Amniotic stem cell (primary cell): ENCODE data around the gene ATP2B1.

Source experiments
- DNase-seq: peaks from one replicate; lab custom pipeline; 2025; lab: John Stamatoyannopoulos, UW

ATP2B1 gene

DNA sequence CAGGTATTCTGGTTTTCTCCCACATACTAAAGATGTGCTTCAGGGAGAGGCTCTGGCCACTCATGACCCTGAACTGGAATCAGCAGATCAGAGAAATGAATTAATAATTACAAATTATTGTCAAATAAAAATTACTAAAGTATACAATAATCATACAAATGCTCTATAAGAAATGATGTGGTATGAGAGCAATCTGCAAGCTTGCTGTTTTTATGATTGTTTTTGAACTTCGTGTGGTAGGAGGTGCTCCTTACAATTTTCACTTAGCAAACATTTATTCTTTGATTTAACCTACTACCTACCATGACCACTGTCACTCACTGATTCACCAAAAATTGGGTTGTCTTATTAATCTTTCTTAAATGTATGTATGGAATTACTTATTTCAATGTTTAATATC, 16.2 kb downstream of the ATP2B1 start:
- no peak for DNase-seq

DNA sequence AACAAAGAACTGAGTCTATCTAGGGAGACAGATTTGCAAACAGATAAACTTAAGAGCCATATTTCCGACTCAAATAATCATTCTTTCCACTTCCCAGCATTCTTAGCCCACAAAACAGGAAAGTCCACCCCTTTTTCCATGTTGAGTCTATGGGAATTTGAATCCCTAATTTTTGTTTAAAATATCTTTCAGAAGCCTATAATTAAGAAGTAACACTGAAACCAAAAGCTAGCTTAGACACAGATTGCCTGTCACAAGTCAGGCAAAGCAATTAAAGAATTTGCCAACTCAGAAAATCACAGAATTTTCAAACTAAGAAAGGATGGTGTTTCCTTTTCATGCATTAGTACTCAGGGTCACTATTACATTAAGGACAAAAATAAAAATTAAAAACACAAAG, 17.0 kb downstream of the ATP2B1 start:
- DNase-seq = no peak

DNA sequence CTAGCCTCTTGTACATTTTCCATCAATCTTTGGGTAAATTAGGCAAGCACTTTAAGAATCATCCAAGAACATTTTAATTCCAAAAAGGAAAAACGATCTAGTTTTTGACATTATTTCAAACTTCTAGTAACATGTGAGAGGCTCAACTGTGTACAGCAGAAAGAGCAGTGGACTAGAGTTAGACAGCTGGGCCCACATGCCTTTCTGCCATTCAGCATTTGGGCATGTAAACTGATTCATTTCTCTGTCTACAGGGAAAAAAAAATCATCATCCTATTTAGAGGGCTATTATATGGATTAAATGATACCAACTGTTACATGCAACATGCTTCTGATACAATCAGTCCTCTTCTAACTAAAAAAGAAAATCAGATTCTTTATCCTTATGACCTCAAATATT, 17.7 kb downstream of the ATP2B1 start:
- no peak for DNase-seq

DNA sequence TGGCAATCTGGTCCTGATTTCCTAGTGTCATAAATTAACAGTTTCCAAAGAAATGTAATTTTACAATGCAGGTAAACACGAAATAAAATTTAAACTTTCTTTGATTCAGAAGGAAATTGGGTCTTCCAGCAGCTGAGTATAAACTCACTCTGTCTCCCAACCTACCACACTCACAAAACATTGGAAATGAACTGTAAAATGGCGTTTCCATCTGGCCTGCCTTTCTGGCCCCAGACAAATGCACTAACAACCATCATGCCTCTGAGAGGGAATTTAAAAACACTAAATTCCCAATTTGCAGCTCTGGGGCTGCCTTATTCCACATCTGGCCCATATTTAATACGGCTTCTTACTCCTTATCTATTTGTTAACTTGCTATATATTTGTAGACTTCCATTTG, 19.3 kb downstream of the ATP2B1 start:
- no peak for DNase-seq

DNA sequence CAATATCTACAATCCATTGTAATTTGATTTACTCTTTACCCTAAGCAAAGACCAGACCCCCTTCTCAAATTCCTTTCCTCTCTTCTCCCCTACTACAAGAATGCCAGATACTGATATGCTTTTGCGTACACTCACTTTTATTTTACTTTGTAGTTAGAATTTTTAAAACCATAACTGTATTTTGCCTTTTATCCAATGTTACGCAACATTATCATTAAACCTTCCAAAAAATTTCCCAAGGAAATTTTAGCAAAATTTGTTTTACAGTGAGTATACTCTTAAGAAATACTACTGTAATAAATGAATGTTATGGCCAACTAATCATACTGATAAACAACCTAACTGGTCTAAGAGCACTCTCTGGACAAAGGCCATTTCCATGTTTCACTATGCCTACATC, 22.3 kb downstream of the ATP2B1 start:
- no peak for DNase-seq

DNA sequence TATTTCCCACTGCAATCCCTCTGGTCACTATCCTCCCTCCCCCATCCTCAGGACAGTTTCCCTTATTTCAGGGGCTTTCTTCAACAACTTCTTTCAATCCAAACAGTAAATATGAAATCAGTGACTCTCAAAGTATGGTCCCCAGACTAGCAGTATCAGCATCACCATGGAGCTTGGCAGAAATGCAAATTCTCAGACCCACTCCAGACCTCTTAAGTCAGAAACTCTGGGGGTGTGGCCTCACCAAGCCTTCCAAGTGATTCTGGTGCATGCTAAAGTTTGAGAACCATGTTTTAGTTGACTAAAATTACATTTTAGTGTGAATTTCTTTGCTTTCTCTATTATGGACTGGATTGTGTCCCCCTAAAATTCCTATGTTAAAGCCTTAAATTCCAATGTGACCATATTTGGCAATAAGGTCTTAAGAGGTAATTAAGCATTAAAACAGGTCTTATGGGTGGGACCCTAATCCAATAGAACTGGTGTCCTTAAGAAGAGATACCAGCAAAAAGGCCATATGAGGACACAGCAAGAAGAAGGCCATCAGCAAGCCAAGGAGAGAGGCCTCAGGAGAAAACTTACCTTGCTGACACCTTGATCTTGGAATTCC, 23.2 kb downstream of the ATP2B1 start:
- no peak for DNase-seq

DNA sequence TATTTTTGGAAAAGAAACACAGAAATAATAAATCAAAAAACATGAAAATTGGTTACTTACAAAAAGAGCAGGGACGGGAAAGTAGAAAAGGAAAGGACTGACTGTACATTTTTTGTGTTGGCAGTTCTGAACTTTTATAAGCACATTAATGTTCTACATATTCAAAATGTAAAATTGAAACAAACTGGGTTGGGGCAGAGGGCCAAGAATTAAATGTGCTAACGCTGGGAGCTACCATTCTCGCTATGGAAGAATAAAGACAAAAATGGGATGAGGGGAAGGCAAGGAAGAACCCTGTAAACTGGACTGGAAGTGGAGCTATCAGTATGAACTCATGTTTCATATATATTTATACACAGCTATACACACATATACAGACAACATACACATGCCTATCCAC, 24.5 kb downstream of the ATP2B1 start:
- DNase-seq = no peak

DNA sequence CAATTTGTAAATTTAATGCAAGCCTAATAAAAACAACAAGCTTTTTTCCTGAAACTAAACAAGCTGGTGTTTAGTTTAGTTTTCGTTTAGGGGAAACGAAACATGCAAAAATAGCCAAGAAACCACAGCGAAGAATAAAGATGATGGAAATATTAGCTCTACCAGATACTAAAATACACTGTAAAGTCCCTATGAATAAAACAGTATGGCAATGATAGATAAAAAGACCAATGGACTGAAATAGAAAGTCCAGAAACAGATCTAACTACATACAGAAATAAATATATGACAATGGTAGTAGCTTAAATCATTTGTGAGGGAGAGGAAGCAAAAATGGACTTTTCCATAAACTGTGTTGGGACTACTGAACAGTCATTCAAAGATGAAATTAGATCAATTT, 26.4 kb downstream of the ATP2B1 start:
- DNase-seq = no peak

DNA sequence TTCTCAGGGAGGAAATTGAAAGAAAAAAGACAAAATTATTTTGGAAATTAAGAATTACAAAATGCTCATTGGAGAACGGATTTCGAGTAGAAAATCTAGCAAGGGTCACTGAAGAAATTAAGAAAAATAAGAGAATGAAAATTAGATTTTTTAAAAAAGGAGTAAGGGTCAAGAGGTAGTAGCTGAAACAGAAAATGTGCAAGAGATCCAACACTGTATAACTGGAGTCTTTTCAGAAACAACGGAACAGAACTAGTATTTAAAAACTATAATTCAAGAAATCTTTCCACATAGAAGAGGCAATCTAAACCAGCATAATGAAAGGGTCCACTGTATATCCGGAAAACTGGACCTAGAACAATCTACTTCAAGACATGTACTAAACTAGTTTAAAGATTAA, 28.2 kb downstream of the ATP2B1 start:
- no peak for DNase-seq

DNA sequence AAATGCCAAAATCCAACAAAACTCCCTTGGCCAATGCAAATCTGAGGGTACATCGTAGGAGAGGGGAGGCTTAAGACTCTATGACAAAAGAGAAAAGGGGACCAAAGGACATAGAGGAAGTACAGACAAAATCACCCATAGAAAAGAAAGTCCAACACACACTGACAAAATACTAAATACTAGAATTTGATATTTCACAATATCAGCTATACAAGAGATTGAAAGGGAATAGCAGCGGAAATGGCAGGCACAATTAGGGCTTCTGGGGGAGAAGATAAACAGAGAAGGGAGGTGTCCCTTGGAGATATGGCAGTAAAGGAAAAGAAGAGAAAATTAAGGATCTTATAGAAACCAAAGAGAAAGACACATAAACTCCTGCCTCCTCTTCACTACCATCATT, 29.0 kb downstream of the ATP2B1 start:
- DNase-seq = no peak

DNA sequence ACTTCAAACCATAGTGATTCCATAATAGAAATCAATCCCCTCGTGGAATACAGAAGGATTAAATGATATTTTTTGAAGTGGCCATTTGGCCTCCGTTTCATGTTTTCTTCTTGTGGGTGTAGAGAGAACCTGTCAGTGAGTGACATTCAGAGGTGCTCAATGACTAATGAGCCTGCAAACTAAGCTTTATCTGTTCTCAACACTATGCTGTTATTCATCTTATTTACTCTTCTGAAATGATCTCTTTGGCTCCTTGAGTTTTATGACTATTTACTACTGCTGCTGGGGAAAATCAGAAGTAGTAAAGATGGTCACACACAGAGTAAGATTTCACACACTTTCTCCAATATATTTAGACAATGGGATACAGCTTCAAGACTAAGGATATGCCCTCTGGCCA, 30.4 kb downstream of the ATP2B1 start:
- DNase-seq = no peak

DNA sequence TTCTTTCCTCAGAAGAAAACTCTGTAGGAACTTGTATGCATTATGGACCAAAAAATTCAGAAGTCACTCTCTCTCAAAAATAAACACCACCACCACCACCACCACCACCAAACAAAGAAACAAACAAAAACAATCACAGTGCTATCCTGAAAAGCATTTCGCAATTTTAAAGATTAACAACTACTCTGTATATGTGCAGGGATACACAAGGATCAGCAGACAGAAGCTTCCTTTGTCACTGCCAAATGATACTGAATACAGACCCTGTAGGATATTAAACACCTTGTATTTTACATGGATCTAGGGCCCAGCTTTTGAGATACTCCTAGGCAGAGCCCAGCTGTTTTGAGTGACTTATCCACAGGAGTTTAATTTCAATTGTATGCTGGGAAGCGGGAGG, 31.7 kb downstream of the ATP2B1 start:
- DNase-seq = no peak

DNA sequence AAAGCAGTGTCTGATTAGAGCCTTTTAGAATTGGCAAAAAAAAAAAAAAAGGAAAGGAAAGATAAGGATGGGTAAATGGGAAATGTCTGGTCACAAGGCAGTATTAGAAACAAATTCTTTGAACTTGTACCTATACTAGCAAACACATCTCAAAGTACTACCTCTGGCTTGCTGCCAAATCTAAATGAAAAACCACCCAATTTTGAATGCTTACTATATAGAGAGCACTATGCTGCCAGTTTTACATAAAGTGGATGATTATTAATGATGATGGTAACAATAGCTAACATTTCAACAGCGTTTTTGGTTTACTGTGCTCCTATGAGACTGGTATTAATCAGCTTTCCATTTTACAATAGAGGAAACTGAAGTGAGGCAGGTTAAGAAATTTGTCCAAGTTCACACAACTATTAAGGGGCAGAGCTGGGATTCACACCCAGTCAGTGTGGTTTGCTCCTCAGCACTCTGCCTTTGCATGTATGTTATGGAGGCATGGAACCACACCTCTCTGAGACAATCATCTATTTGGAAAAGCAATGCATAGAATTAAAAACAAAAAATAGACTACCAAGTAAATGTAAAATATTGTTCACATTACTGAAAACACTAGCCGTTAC, 34.2 kb downstream of the ATP2B1 start:
- no peak for DNase-seq

DNA sequence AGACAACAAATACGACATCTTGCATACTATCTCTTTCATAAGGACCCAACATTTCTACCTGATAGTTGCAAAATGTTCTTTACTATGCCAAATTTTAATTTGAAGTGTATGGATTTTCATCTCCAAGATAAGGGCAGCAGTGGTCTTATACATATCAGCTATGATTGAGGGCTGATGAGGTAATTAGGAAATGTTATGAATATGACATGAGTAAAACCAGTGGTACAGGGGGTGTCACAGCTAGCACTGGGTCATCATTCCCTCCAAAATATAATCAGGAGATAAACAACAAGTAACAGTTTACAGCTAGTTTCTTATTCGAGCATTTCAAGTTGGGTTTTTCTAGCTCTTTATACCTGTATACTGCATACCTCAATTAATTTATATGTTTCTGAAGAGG, 35.0 kb downstream of the ATP2B1 start:
- no peak for DNase-seq

DNA sequence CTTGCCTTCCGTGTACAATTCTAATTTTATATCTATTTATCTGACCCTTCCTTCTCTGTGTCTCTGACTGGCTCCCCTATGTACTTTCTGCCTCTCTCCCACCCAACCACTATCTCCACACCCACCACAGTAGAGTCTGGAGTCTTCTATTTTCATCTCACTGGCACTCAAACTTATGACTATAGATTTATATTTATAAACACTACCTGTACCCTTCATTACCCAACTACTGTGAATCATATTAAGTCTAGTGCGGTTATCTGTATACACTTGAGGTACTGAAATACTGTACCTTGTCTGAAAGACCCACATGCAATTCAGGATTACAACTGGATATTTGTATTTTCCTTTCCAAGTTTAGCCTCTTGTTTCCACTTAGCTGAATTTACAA, 36.1 kb downstream of the ATP2B1 start:
- DNase-seq = no peak

DNA sequence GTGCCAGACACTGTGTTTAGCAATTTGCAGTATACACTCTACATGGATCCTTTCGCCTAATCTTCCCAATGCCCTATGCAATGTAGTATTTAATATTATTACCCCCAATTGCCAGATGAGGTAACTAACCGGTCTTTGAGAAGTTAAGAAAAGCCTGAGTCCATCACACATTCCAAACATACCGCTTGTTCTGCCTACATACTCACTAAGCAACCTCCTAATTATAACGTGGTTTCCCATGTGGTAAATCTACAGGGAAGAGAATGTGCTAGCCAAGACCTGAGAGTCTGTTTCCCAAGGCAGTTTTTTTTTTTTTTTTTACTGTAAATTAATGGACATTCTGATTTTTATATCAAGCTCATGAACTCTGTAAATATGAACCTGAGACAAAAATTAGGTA, 37.2 kb downstream of the ATP2B1 start:
- DNase-seq = no peak

DNA sequence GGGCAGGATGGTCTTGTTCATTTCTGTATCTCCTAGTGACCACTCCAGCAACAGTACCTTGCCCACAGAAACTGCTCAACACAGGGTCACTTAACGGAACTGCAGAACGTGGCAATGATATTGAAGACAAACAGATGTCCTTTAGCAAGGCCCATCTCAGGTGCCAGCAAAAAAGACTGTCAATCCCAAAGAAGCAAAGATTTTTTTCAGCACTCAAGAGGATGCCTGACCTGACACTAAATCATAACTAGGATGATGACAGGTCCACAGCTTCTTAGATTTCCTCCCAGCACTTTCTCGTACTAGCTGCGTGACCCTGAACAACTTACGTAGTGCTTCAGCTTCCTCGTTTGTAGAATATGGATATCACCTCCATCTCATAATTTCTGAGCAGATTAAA, 39.4 kb downstream of the ATP2B1 start:
- DNase-seq = no peak

DNA sequence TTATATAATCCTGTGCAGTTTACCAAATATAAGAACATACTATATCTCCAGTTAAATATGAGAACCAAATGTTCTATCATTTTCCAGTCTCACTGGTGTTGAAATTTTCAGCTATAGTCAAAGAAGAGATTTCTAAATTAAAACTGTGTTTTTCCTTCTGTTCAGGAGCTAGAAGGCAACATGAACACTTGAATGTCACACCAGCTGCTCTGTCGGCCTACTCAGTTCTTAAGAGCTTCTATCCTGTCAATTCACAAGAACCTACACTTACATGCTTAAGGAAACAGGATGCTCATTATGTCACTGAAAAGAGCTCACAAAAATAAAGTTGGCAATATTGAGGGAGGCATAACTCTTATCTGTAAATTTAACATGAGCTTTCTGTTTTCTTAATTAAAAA, 43.1 kb downstream of the ATP2B1 start:
- no peak for DNase-seq

DNA sequence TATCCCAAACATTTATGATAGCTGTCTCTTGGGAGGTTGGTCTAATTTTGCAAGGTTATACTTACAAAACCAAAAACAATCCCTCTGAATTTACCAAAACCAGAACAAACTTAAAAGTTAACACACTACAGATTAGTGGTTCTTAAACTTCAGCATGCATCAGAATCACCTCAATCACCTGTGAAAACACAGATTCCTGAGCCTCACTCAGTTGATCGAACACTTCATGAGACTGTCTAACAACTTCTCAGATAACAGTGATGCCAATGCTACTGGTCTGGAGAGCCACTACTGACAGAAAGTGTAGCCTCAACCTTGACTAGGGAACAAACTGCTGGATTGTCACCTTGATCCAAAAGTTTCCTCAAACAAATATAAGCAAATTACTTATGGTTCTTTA, 44.2 kb downstream of the ATP2B1 start:
- no peak for DNase-seq

DNA sequence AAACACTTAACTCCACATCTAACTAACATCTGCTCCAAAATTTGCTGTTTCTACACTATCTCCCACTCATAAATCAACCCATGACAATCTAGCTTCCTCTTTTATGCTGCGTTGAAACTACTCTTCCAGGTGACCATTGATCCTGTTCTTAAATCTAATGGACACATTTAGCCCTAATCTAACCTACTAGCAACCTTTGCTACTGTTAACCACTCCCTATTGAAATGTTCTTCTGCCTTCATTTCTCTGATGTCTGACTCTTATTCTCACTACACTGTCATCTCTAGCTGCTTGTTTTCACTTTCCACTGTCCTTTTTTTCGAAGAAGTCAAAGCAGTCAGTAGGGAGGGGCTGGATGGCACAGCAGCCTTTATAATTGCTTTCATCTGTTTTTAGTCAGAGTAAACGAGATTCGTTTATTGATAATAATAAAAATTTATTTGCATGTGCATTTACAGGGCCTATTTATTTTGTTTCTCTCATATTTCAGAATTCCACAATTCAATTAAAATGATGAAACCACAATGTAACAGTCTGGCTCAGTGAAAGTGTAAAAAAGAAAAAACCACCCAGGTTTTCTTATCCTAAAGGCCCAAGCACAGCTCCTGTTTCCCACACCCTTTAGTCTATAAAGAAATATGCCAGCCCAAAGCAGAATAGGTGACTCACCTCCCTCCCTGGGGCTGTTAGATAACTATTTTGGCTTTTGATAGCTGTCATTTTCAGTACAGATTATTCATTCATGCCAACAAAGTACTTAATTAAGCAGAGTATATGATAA, 44.9 kb downstream of the ATP2B1 start:
- no peak for DNase-seq

DNA sequence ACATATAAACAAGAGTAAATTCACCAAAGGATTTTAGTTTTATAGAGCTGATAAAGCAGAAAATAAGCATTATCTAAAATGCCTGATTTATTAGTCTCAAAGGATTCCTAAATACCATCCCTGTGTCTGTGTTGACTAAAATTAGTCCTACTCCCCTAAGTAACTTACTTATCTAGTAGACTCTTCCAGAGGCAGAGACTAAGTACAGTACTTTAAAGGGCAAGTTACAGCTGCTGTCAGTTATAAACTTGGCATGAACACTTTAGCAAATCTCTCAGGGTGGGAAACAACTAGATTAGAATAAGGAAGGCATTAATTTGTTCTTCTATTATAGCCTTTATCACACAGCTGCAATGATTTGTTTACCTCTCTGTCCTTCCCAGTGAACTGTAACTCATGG, 46.0 kb downstream of the ATP2B1 start:
- DNase-seq = no peak

DNA sequence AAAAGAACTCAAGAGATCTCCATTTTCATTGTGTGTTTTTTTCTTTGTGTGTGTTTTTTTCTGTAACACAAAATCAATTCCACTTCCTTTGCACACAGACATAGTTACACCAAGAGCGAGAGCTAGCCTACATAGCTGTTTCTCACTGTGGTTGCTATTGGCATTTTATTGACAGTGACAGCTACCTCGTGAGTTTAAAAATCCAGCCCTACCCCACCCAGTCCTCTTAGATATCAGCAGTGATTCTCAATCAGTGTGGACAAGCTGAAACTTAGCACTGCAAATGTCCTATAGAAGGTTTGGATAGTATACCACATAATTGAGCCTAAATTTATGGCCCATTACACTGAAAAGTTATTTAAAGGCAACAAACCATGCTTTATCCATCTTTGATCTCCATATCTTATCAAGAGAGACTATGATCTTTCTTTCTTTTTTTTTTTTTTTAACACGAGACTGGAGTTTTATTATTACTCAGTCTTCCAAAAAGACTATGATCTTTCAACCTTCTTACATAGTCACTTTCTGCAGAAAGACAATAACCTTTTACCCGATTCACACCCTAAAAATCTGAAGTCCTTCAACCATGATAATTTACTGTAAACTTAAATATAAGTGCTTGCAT, 46.8 kb downstream of the ATP2B1 start:
- no peak for DNase-seq

DNA sequence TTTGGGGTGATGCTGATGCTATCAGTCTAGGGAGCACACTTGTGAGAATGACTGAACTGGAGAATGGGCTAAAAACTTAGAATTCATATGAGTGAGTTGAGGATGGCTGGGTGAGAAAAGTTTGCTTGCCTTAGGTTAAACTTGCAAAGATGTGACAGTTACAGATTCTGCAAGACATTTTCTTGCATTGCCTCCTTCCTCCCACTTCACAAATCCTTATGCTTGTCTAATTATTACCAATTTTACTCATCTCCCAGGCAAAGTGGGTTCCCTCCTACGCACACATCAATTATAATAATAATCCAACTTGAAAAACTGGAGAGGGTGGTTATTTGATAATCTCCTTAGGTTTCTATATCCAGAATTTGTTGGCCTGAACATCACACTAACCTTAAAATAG, 50.9 kb downstream of the ATP2B1 start:
- no peak for DNase-seq
